Esophagus muscularis mucosa (tissue), 4 donors: ENCODE results near the gene DOCK2. TPM values are rescaled to one million over a fixed set of nuclear protein-coding genes. Genes with fewer than 3 reads are reported as not detected.

Experiments
- DNase-seq: peaks from one replicate; pipeline ENCODE4 v3.0.0-alpha.2; 2017; ENCODE audit errors: extremely low spot score
- H3K27ac ChIP-seq, 4 donors: fragments of 200-600 bp; sonication (generic); replicated peaks in 1 of 4; 1 replicate in 3 of 4; 2 replicates in 1 of 4; pipeline ENCODE4 v1.5.1; 2016 to 2019; ENCODE audit warnings: mild to moderate bottlenecking in 1 of 4
- H3K27me3 ChIP-seq, 4 donors: fragments of 200-600 bp; sonication (generic); one replicate each; pipeline versions ENCODE4 v1.5.1 to v1.6.0; 2016 to 2019
- H3K36me3 ChIP-seq, 4 donors: fragments of 200-600 bp; sonication (generic); one replicate each; pipeline ENCODE4 v1.5.1; 2016 to 2019
- H3K4me1 ChIP-seq, 4 donors: fragments of 200-600 bp; sonication (generic); one replicate each; pipeline ENCODE4 v1.5.1; 2016 to 2019
- H3K4me3 ChIP-seq, 4 donors: fragments of 200-600 bp; sonication (generic); 1 replicate in 2 of 4; 2 replicates in 2 of 4; pipeline ENCODE4 v1.5.1; 2016 to 2019; ENCODE audit warnings: mild to moderate bottlenecking in 4 of 4, moderate library complexity in 1 of 4
- H3K9me3 ChIP-seq, 4 donors: fragments of 200-600 bp; sonication (generic); 1 replicate in 3 of 4; 2 replicates in 1 of 4; pipeline ENCODE4 v1.5.1; 2016 to 2019
- EP300 ChIP-seq: sonication (generic); formaldehyde crosslinking; IDR thresholded peaks from one replicate; pipeline ENCODE4 v1.6.1; 2017; ENCODE audit warnings: antibody characterized with exemption
- POLR2A ChIP-seq: fragments of 450-650 bp; IDR thresholded peaks from one replicate; pipeline ENCODE4 v1.6.1; 2017; ENCODE audit warnings: antibody characterized with exemption, moderate library complexity, mild to moderate bottlenecking, low read depth
- POLR2AphosphoS5 ChIP-seq, 2 donors: sonication (generic); formaldehyde crosslinking; IDR thresholded peaks; one replicate each; pipeline ENCODE4 v1.6.1; 2017; ENCODE audit warnings: antibody characterized with exemption in 2 of 2
- WGBS: methylation state at CpG from one replicate; pipeline ENCODE4 v1.1.5; 2018; 5-methylcytosine and 5-hydroxymethylcytosine counted together
- intact Hi-C: fragments of 100-400 bp; cut with DNase I; formaldehyde crosslinking; loops from one replicate; pipeline ENCODE4 v1.15.1; 2023
- total RNA-seq, 4 donors: library from RNA; depleted of rRNA; stranded (reverse); fragments of >200 nt; gene quantifications; one replicate each; pipeline versions ENCODE4 v1.1.0 to v1.2.1, GENCODE V29; 2016
- TF ChIP-seq, protein P1 (sequence below), 3 experiments: fragments of 200-600 bp in 2 of 3; fragments of 450-650 bp in 1 of 3; sonication (generic) in 2 of 3; IDR thresholded peaks; one replicate each; pipeline ENCODE4 v1.5.1; 2017 to 2019; ENCODE audit warnings: antibody characterized with exemption in 3 of 3, mild to moderate bottlenecking in 2 of 3, moderate library complexity in 1 of 3

Gene DOCK2
- total RNA-seq, 4 donors from 2014 or later = 9.2 to 18.3 (median 13.7) TPM

- TF ChIP-seq EP300 = no peak
- TF ChIP-seq, protein P1, sequence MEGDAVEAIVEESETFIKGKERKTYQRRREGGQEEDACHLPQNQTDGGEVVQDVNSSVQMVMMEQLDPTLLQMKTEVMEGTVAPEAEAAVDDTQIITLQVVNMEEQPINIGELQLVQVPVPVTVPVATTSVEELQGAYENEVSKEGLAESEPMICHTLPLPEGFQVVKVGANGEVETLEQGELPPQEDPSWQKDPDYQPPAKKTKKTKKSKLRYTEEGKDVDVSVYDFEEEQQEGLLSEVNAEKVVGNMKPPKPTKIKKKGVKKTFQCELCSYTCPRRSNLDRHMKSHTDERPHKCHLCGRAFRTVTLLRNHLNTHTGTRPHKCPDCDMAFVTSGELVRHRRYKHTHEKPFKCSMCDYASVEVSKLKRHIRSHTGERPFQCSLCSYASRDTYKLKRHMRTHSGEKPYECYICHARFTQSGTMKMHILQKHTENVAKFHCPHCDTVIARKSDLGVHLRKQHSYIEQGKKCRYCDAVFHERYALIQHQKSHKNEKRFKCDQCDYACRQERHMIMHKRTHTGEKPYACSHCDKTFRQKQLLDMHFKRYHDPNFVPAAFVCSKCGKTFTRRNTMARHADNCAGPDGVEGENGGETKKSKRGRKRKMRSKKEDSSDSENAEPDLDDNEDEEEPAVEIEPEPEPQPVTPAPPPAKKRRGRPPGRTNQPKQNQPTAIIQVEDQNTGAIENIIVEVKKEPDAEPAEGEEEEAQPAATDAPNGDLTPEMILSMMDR (IDR thresholded peaks at IDR 0.05) = no peak
- no peak for TF ChIP-seq POLR2A
- TF ChIP-seq POLR2AphosphoS5 (IDR thresholded peaks at IDR 0.05) = no peak
- Histone ChIP-seq H3K9me3 (no peaks in the 10 kb centered on the region), H3K4me1 (peaks cover 0 to 6% (median 3%) of the 10 kb centered on the region in 4 donors), H3K4me3 (no peak overlapping the region), H3K27ac (no peak overlapping the region), H3K36me3 (no peaks in the 10 kb centered on the region), H3K27me3 (peaks cover 0 to 9% (median 0%) of the 10 kb centered on the region in 4 donors)
- DNase-seq = no peak
- intact Hi-C loops = no loop called here
- WGBS = 86% methylated on average over 4 of the region's 4 CpGs
Observed at GRCh38 chr5:169943026-169943425, 306.0 kb downstream of the DOCK2 start.

GRCh38 chr5:169944115-169944514, 307.0 kb downstream of the DOCK2 start:
- TF ChIP-seq EP300 (no peak), POLR2AphosphoS5 (IDR thresholded peaks at IDR 0.05) (no peak), POLR2A (no peak)
- TF ChIP-seq, protein P1 (IDR thresholded peaks at IDR 0.05) = no peak
- peaks cover 0 to 6% (median 3%) of the 10 kb centered on the region in 4 donors for H3K4me1 ChIP-seq
- no peak for DNase-seq
- intact Hi-C loops = no loop called here
- WGBS = 79% methylated on average over 6 of the region's 6 CpGs
- H3K36me3 ChIP-seq = no peaks in the 10 kb centered on the region
- H3K27me3 ChIP-seq = peaks cover 0 to 9% (median 0%) of the 10 kb centered on the region in 4 donors
- no peak overlapping the region for H3K4me3 ChIP-seq
- H3K27ac ChIP-seq = no peak overlapping the region
- no peaks in the 10 kb centered on the region for H3K9me3 ChIP-seq

DNA sequence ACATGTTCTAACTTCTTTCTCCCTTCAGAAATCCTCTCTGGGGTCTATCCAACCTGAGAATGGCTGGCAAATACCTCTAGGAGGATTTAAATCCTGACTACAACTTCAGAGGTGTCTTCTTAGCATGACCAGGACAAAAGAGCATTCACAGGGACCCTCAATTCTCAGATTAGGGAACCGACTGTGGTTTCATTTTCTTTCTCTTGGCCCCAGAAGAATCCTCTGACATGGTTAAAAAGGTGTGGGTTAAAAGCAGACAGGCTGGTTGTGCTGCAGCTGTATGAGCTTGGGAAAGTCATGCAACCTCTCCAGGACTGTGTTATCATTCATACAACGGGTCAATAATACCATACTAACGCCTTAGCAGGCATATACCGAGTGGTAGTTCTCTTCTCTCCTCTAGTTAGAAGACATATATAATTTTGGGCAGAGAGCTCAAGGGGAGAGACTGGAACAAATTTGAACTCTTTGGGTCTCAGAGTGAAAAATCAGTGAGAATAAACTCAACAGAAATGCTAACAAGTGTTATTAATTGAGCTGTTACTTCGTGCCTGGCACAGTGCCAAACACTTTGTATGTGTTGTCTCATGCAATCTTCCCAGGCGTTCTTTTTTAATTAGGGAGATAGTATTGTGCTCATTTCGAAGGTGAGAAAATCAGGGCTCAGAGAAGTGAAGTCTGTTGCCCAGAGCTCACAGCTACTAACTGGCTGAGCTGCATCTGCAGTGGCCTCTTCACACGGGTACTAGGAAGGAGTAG, 308.0 kb downstream of the DOCK2 start:
- TF ChIP-seq EP300 (no peak), POLR2AphosphoS5 (IDR thresholded peaks at IDR 0.05) (no peak), POLR2A (no peak)
- TF ChIP-seq, protein P1 (IDR thresholded peaks at IDR 0.05) = no peak
- H3K4me1 ChIP-seq = peaks cover 0 to 6% (median 3%) of the 10 kb centered on the region in 4 donors
- H3K4me3 ChIP-seq = no peak overlapping the region
- 64% methylated on average over 8 of the region's 8 CpGs for WGBS
- H3K36me3 ChIP-seq = no peaks in the 10 kb centered on the region
- no peak for DNase-seq
- H3K27me3 ChIP-seq = peaks cover 0 to 12% (median 0%) of the 10 kb centered on the region in 4 donors
- H3K27ac ChIP-seq = no peak overlapping the region
- intact Hi-C loops = no loop called here
- no peaks in the 10 kb centered on the region for H3K9me3 ChIP-seq

DNA sequence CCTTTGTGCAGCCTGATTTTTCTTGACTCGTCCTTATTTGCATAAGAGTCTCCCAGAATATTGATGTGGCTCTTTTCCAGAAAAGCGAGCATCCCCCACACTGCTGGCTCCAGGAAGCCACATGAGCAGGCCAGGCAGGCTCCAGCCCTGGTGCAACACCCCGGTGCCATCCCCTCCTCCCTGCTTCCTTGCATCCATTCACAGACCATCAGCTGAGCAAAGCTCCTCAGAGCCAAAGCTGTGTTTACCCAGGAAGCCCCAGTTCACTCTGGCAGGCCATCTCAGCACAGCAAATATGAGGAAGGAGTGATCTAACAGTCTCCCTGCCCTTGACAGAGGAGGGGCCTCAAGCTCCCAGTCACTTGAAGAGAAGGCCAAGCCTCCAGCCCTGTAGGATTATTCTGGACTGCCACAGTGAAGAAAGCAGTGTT, 308.8 kb downstream of the DOCK2 start:
- no peaks in the 10 kb centered on the region for H3K36me3 ChIP-seq
- no peak overlapping the region for H3K27ac ChIP-seq
- 37% methylated on average over 3 of the region's 3 CpGs for whole genome bisulfite sequencing
- peaks cover 0 to 6% (median 3%) of the 10 kb centered on the region in 4 donors for H3K4me1 ChIP-seq
- H3K4me3 ChIP-seq = no peak overlapping the region
- intact Hi-C loops = no loop called here
- TF ChIP-seq, protein P1 (IDR thresholded peaks at IDR 0.05) = no peak
- TF ChIP-seq EP300 (no peak), POLR2AphosphoS5 (IDR thresholded peaks at IDR 0.05) (no peak), POLR2A (no peak)
- H3K9me3 ChIP-seq = no peaks in the 10 kb centered on the region
- H3K27me3 ChIP-seq = peaks cover 0 to 9% (median 0%) of the 10 kb centered on the region in 4 donors
- no peak for DNase-seq
